NT2/D1 (cell line): ENCODE measurements around the gene KRT32.

Experiments used
- DNase-seq: peaks from one replicate; pipeline ENCODE4 v3.0.0-alpha.2; 2011; ENCODE audit warnings: low read depth, low spot score
- H3K27me3 ChIP-seq: 2 replicates; pipeline ENCODE4 v1.6.0; 2011; ENCODE audit warnings: mild to moderate bottlenecking; ENCODE audit not compliant: insufficient read length, insufficient read depth
- H3K36me3 ChIP-seq: 2 replicates; pipeline ENCODE4 v1.6.1; 2011; ENCODE audit warnings: mild to moderate bottlenecking, low read length, mixed read lengths; ENCODE audit not compliant: insufficient read depth, insufficient read length
- H3K4me1 ChIP-seq: 2 replicates; pipeline ENCODE4 v1.5.1; 2011; ENCODE audit not compliant: insufficient read depth, insufficient read length
- H3K4me3 ChIP-seq: 2 replicates; pipeline ENCODE4 v1.5.1; 2011; ENCODE audit warnings: low read depth; ENCODE audit not compliant: insufficient read length
- H3K9ac ChIP-seq: 2 replicates; pipeline ENCODE4 v1.6.0; 2011; ENCODE audit warnings: low read depth; ENCODE audit not compliant: insufficient read length
- H3K9me3 ChIP-seq: 2 replicates; pipeline ENCODE4 v1.5.1; 2011; ENCODE audit warnings: mild to moderate bottlenecking, low read length; ENCODE audit not compliant: insufficient read depth
- SUZ12 ChIP-seq: IDR thresholded peaks from 2 replicates; pipeline ENCODE4 v1.6.1; 2011; ENCODE audit not compliant: insufficient read length, insufficient read depth; ENCODE audit errors: extremely low read depth
- YY1 ChIP-seq: IDR thresholded peaks from 2 replicates; pipeline ENCODE4 v1.6.1; 2011; ENCODE audit not compliant: insufficient read length, insufficient read depth
- ZNF274 ChIP-seq: IDR thresholded peaks from 2 replicates; pipeline ENCODE4 v1.6.1; 2011; ENCODE audit warnings: mild to moderate bottlenecking, low read depth, low read length

Gene KRT32

GRCh38 chr17:41462705-41463104, 4.5 kb downstream of the KRT32 start:
- H3K9ac ChIP-seq, result no peak overlapping the region
- no peak for TF ChIP-seq YY1
- TF ChIP-seq ZNF274, result no peak
- TF ChIP-seq SUZ12, result no peak
- no peak for DNase-seq
- peaks cover 1% of the 10 kb centered on the region; the same call in 1 of the 2 replicates for H3K9me3 ChIP-seq
- H3K27me3 ChIP-seq, result no peaks in the 10 kb centered on the region
- H3K4me3 ChIP-seq, result no peak overlapping the region
- H3K4me1 ChIP-seq, result no peaks in the 10 kb centered on the region
- H3K36me3 ChIP-seq, result no peaks in the 10 kb centered on the region

DNA sequence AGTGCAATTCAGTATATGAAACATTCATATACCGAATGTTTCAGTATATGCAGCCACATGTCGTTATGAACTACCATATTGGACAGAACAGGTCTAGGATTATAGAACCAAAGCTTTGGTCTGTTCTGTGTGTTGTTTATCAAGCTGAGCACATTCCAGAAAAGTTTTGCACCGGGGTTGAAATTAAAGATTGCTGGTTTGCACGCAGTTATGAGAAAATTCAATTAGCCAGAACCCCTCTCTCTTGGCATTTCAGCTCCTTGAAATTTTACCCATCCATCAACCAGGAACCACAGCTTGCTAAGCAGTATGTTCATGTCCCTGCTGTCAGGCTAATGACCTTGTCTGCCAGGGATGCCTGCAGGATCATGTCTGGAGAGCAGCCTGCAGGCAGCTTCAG, 9.5 kb downstream of the KRT32 start:
- Histone ChIP-seq H3K9me3 (peaks cover 5% of the 10 kb centered on the region; the same call in 1 of the 2 replicates), H3K4me1 (no peaks in the 10 kb centered on the region), H3K36me3 (no peaks in the 10 kb centered on the region), H3K9ac (no peak overlapping the region), H3K4me3 (no peak overlapping the region), H3K27me3 (no peaks in the 10 kb centered on the region)
- TF ChIP-seq SUZ12 (no peak), YY1 (no peak), ZNF274 (no peak)
- no peak for DNase-seq

- DNase-seq, result peak; percentile 2
- Histone ChIP-seq H3K9me3 (peaks cover 20% of the 10 kb centered on the region), H3K4me3 (no peak overlapping the region), H3K27me3 (no peaks in the 10 kb centered on the region), H3K36me3 (no peaks in the 10 kb centered on the region), H3K4me1 (no peaks in the 10 kb centered on the region), H3K9ac (no peak overlapping the region)
- no peak for TF ChIP-seq SUZ12
- no peak for TF ChIP-seq YY1
- TF ChIP-seq ZNF274, result no peak
These were observed 11.0 kb downstream of the KRT32 start for GRCh38 chr17:41456204-41456603.

GRCh38 chr17:41455236-41455635, 11.9 kb downstream of the KRT32 start:
- no peak for DNase-seq
- TF ChIP-seq ZNF274 (no peak), SUZ12 (no peak), YY1 (no peak)

GRCh38 chr17:41453066-41453465, 14.1 kb downstream of the KRT32 start:
- Histone ChIP-seq H3K36me3 (no peaks in the 10 kb centered on the region), H3K4me1 (no peaks in the 10 kb centered on the region), H3K9ac (no peak overlapping the region), H3K4me3 (no peak overlapping the region), H3K27me3 (no peaks in the 10 kb centered on the region), H3K9me3 (peaks cover 28% of the 10 kb centered on the region)
- DNase-seq, result no peak
- TF ChIP-seq YY1, result no peak
- TF ChIP-seq SUZ12, result no peak
- no peak for TF ChIP-seq ZNF274

More at GRCh38 chr17:41455236-41455635, 11.9 kb downstream of the KRT32 start:
- Histone ChIP-seq H3K36me3 (no peaks in the 10 kb centered on the region), H3K9me3 (peaks cover 28% of the 10 kb centered on the region), H3K4me3 (no peak overlapping the region), H3K27me3 (no peaks in the 10 kb centered on the region), H3K9ac (no peak overlapping the region), H3K4me1 (no peaks in the 10 kb centered on the region)

GRCh38 chr17:41452281-41452680, 14.9 kb downstream of the KRT32 start:
- no peak for TF ChIP-seq SUZ12
- TF ChIP-seq ZNF274, result no peak
- no peak for TF ChIP-seq YY1
- Histone ChIP-seq H3K9ac (no peak overlapping the region), H3K4me3 (no peak overlapping the region), H3K9me3 (peaks cover 28% of the 10 kb centered on the region), H3K27me3 (no peaks in the 10 kb centered on the region), H3K36me3 (no peaks in the 10 kb centered on the region), H3K4me1 (no peaks in the 10 kb centered on the region)
- DNase-seq, result no peak

GRCh38 chr17:41451154-41451728, 15.9 kb downstream of the KRT32 start:
- TF ChIP-seq YY1 (no peak), SUZ12 (no peak), ZNF274 (no peak)
- H3K4me3 ChIP-seq, result no peak overlapping the region
- no peak for DNase-seq
- H3K9ac ChIP-seq, result no peak overlapping the region
- no peaks in the 10 kb centered on the region for H3K4me1 ChIP-seq
- H3K9me3 ChIP-seq, result peaks cover 28% of the 10 kb centered on the region
- no peaks in the 10 kb centered on the region for H3K27me3 ChIP-seq
- no peaks in the 10 kb centered on the region for H3K36me3 ChIP-seq

GRCh38 chr17:41449008-41449407, 18.2 kb downstream of the KRT32 start:
- no peak for TF ChIP-seq YY1
- no peak for TF ChIP-seq ZNF274
- TF ChIP-seq SUZ12, result no peak
- H3K9ac ChIP-seq, result no peak overlapping the region
- H3K4me3 ChIP-seq, result no peak overlapping the region
- no peaks in the 10 kb centered on the region for H3K4me1 ChIP-seq
- peaks cover 28% of the 10 kb centered on the region for H3K9me3 ChIP-seq
- H3K27me3 ChIP-seq, result no peaks in the 10 kb centered on the region
- no peak for DNase-seq
- H3K36me3 ChIP-seq, result no peaks in the 10 kb centered on the region
